HG02763 (cell line): ENCODE data around the gene UBA1.

Experiments used
- ATAC-seq: cut with Tn5 transposase; IDR thresholded peaks from one replicate; pipeline ENCODE4 v1.9.1; 2021; ENCODE audit warnings: mild to moderate bottlenecking, moderate library complexity; ENCODE audit not compliant: unreplicated experiment

Gene UBA1

GRCh38 chrX:47210661-47211425 lies 17.2 kb downstream of the UBA1 start:
- ATAC-seq, result no peak

GRCh38 chrX:47212381-47213293 lies 19.0 kb downstream of the UBA1 start:
- ATAC-seq, result no peak

DNA sequence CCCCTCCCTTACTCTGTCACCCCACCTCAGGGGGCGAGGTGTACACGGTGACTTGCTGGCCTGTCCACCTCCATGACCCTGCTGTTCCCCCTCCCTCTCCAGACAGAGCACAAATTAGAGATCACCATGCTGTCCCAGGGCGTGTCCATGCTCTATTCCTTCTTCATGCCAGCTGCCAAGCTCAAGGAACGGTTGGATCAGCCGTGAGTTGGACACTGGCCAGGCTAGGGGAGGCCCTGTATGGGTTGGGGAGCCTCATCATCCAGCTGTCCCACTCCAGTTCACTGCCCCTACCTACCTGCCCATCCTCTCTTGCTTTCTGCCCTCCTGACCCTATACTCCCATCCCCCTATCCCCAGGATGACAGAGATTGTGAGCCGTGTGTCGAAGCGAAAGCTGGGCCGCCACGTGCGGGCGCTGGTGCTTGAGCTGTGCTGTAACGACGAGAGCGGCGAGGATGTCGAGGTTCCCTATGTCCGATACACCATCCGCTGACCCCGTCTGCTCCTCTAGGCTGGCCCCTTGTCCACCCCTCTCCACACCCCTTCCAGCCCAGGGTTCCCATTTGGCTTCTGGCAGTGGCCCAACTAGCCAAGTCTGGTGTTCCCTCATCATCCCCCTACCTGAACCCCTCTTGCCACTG lies 20.9 kb downstream of the UBA1 start:
- no peak for ATAC-seq

GRCh38 chrX:47215291-47215900 lies 21.8 kb downstream of the UBA1 start:
- no peak for ATAC-seq

- no peak for ATAC-seq
These were observed 22.8 kb downstream of the UBA1 start for GRCh38 chrX:47216393-47216925.

DNA sequence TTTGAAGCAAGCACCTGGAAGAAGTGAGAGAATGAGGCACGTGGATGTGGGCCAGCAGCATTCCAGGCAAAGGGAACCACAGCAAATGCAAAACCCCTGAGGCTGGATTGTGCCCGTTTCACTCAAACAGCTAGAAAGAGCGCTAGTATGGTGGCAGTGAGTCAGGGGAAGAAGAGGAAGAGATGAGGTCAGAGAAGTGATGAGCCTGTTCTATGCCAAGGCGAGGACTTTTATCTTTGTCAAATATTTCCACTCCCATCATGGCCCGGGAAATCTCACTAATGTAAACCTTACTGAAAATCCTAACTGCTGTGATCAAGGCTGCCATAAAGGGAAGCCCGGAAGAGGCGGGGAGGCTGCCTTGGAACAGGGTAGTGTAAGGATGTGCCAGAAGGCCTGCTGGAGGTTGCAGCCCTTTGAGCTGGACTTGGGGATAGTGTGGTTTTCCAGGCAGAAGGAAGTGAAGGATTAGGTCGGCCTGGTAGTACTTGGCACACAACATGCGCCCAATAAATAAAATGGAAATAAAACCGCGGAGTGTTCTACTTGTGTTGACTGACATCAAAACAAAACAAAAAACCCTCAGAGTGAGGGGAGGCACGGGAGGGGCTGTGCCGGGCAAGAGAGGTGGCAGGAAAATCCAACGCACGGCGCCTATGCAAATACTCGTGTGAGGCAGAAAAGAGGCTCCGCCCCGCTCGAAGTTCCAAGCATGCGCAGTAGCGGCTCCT lies 23.7 kb downstream of the UBA1 start:
- ATAC-seq, result no peak

GRCh38 chrX:47217852-47218279 lies 24.2 kb downstream of the UBA1 start:
- peak; percentile 79 for ATAC-seq

DNA sequence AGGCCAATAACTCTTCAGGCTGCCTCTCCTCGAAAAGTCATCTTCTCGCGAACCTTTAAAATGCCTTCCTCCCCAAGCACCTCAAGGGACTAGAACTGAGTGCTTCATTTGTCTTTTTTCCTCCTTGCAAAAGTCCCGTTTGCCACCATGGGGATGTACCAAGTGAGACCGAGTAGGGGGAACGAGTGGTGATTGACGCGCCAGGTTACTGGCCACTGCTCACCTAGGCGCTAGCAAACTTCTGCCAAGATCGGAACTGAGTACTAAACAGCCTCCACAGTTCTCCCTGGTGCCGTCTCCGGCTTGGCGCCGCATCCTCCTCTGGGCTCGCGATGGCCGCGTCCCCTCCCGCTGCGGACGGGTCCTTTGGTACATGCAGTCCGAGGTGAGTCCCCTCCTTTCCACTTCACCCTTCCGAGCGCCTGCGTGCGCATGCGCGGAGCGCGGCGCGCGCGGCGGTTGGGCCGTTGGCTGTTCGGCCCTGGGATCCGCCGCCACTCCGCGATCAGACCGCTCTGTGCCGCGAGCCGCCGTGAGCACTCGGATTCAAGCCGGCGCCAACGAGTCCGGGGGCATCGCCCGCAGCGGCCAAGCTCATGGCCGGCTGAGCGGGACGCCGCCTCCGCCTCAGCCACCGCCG lies 24.8 kb downstream of the UBA1 start, which contains the start of gene CDK16:
Gene CDK16, plus strand, starts transcription at position 402 of the 640 bp plus-strand sequence. CDS start 4,877 bp downstream, outside the sequence.
- peak; percentile 49 for ATAC-seq

DNA sequence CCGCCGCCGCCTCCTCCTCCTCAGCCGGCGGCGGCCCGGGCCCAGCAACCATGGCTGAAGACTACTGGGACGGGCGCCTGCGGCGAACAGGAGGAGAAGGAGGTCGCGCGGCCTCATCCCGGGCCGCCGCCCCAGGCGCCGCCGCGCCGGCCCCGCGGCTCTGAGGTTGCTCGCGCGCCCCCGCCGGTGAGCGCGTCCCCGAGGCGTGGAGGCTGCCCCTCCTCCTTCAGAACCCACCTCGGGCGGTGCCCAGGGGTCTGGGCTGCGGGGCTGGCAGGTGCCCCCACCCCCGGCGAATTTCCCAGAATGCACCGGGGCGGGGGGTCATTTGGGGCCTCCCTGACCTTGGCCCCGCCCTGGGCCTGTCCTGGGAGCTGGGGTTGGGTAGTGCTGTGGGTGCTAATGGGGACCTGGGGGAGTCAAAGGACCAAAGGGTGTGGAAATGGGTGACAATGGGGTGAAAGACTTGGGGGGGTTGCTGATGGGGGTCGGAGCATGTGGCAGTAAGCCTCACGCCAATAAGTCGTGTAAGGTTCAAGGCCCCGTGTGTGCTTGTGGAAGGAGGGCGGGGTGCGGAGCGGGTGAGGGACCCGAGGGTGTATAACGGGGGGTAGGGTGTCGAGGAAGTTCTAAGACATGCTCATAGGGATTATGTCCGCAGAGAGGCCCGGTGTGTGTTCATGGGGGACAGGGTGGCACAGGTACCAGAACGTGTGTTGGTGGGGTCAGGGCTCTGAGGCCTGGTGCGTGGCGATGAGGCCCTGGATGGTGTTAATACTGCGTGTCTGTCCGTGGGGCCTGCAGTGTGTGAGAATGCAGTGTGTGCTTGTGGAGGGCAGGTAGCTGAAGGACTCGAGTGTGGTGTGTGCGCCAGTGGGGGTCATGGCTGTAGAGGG lies 25.5 kb downstream of the UBA1 start:
- no peak for ATAC-seq

- no peak for ATAC-seq
These were observed 28.1 kb downstream of the UBA1 start for GRCh38 chrX:47221756-47222155.

DNA sequence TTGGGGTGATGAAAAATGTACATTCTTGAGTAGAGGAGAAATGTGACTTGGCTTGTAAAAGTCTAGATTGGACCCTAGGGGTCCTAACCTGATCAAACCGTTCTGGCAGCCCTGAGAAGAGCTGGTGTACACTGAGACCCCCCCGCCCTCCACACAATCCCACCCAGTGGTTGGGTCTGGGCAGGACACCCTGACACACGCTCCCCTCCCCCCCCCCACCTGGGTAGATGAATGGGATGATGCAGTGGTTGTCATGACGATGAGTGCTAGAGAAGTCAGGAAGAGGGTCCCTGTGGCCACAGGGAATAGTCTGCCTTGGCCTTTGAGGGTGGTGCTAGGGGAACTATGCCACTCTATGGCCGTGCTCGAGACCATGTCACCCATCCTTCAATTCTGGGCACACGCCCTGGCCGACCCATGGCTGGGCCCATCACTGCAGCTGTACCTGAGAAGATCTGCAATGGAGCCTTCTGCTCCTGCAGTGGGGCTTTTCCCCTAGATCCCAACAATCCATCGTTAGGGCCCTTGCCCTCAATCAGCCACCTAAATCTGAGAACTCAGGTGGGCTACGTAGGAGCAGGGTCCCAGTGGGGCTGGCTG lies 29.2 kb downstream of the UBA1 start:
- ATAC-seq, result no peak

DNA sequence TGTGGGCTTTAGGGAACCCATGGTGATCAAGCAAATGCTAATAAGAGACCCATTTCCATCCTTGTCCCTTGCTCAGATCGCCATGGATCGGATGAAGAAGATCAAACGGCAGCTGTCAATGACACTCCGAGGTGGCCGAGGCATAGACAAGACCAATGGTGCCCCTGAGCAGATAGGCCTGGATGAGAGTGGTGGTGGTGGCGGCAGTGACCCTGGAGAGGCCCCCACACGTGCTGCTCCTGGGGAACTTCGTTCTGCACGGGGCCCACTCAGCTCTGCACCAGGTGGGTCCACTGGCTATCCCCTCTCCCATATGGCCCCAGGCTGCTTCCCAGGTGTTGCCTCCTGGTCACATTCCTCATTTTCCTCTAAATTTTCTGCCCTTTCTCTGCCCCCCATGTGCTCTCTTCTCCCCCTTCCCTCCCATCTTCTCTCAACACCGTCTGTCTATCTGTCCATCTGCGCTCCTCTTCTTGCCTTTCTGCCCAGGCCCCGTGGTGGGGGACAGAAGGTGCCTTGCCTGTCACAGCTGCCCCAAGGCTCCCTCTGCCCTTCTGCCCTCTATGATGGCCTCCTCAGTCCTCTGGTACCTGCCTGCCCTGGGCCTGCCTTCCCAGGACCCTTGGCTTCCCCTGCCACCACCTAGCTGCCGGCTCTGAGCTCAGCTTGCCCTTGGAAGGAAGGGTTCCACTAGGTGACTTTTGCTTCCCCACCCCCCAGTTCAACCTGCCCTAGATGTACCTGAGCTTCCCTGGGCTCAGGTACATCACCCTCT lies 30.0 kb downstream of the UBA1 start:
- no peak for ATAC-seq

GRCh38 chrX:47224266-47224895 lies 30.8 kb downstream of the UBA1 start:
- no peak for ATAC-seq

DNA sequence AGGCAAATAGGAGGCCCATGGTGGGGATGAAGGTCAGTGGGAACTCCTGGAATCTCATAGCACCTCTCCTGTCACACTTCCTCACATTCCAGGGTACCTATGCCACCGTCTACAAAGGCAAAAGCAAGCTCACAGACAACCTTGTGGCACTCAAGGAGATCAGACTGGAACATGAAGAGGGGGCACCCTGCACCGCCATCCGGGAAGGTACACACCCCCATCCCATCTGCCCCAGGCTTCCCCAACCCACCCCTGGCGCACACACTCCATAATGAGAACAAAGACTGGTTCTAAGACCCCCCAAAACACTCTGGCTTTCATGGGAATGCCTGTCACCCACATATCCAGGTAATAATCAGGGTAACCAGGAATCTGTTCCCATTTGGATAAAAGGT lies 31.3 kb downstream of the UBA1 start:
- ATAC-seq, result no peak

DNA sequence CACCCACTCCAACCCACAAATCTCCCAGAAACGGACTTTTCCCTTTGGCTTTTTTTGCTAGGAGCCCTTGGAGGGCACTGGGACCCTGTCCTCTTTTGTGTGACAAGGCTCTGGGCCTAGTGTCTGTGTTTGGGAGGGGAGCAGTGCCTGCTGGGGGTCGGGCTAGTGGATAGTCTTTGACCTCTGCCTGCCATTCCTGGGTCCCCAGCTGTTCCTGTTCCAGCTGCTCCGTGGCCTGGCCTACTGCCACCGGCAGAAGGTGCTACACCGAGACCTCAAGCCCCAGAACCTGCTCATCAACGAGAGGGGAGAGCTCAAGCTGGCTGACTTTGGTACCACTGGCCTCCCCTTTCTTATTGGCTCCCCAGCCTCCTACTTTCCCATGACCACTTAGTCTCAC lies 32.4 kb downstream of the UBA1 start:
- no peak for ATAC-seq

DNA sequence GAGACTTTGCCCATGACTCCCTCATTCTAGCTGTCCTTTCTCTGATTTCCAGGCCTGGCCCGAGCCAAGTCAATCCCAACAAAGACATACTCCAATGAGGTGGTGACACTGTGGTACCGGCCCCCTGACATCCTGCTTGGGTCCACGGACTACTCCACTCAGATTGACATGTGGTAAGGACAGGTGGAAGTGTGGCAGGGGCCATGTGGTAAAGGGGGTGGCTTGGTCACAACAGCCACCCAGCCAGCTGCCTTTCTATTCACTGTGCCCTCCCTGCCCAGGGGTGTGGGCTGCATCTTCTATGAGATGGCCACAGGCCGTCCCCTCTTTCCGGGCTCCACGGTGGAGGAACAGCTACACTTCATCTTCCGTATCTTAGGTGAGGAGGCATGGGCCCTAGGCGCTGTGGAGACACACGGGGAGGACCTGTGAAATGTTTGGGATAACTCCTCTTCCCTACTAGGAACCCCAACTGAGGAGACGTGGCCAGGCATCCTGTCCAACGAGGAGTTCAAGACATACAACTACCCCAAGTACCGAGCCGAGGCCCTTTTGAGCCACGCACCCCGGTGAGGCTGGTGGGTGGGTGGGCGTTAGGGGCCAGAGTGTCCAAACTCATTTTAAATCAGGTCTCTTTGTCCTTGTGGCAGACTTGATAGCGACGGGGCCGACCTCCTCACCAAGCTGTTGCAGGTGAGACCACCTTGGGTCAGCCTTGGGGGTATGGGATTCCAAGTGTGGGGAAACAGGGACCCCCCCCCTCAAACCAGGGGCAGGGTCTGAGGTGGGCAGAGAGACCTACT lies 33.1 kb downstream of the UBA1 start:
- no peak for ATAC-seq
